ENCODE data around the gene PINK1. TPM values are rescaled to one million over a fixed set of nuclear protein-coding genes. Genes with fewer than 3 reads are reported as not detected.

PINK1 gene
- total RNA-seq, 1 donor from 2014 or later: 37.0 TPM

GRCh38 chr1:20685741-20686140 is 52.5 kb downstream of the PINK1 start:
- no peaks in the 10 kb centered on the region for H3K9me3 Mint-ChIP-seq
- H3K27ac Mint-ChIP-seq: no peak overlapping the region
- H3K4me3 Mint-ChIP-seq: no peak overlapping the region
- H3K36me3 Mint-ChIP-seq: no peaks in the 10 kb centered on the region
- TF ChIP-seq CTCF (conservative IDR thresholded peaks at IDR 0.05): no peak
- no peak for DNase-seq (ENCODE audit: extremely low spot score, unreplicated experiment)
- H3K27me3 Mint-ChIP-seq: no peaks in the 10 kb centered on the region
- no peaks in the 10 kb centered on the region for H3K4me1 Mint-ChIP-seq (ENCODE audit: unreplicated experiment)

GRCh38 chr1:20686883-20687725 is 53.8 kb downstream of the PINK1 start:
- Mint-ChIP-seq H3K4me1 (ENCODE audit: unreplicated experiment) (no peaks in the 10 kb centered on the region), H3K4me3 (no peak overlapping the region), H3K27me3 (no peaks in the 10 kb centered on the region), H3K27ac (no peak overlapping the region), H3K36me3 (no peaks in the 10 kb centered on the region), H3K9me3 (no peaks in the 10 kb centered on the region)
- DNase-seq (ENCODE audit: extremely low spot score, unreplicated experiment): no peak
- no peak for TF ChIP-seq CTCF (conservative IDR thresholded peaks at IDR 0.05)

GRCh38 chr1:20689645-20690056 is 56.4 kb downstream of the PINK1 start:
- Mint-ChIP-seq H3K27ac (no peak overlapping the region), H3K36me3 (no peaks in the 10 kb centered on the region), H3K27me3 (no peaks in the 10 kb centered on the region), H3K9me3 (no peaks in the 10 kb centered on the region), H3K4me1 (ENCODE audit: unreplicated experiment) (no peaks in the 10 kb centered on the region), H3K4me3 (no peak overlapping the region)
- DNase-seq (ENCODE audit: extremely low spot score, unreplicated experiment): no peak
- no peak for TF ChIP-seq CTCF (conservative IDR thresholded peaks at IDR 0.05)

- no peak overlapping the region for H3K27ac Mint-ChIP-seq
- H3K36me3 Mint-ChIP-seq: no peaks in the 10 kb centered on the region
- H3K4me3 Mint-ChIP-seq: no peak overlapping the region
- DNase-seq (ENCODE audit: extremely low spot score, unreplicated experiment): no peak
- no peak for TF ChIP-seq CTCF (conservative IDR thresholded peaks at IDR 0.05)
- peaks cover 2% of the 10 kb centered on the region for H3K4me1 Mint-ChIP-seq (ENCODE audit: unreplicated experiment)
- H3K9me3 Mint-ChIP-seq: no peaks in the 10 kb centered on the region
- H3K27me3 Mint-ChIP-seq: no peaks in the 10 kb centered on the region
Measured at GRCh38 chr1:20691872-20692271, 58.6 kb downstream of the PINK1 start.

- Mint-ChIP-seq H3K4me1 (ENCODE audit: unreplicated experiment) (peaks cover 4% of the 10 kb centered on the region), H3K27ac (no peak overlapping the region), H3K4me3 (no peak overlapping the region), H3K36me3 (no peaks in the 10 kb centered on the region), H3K27me3 (no peaks in the 10 kb centered on the region), H3K9me3 (no peaks in the 10 kb centered on the region)
- no peak for DNase-seq (ENCODE audit: extremely low spot score, unreplicated experiment)
- TF ChIP-seq CTCF (conservative IDR thresholded peaks at IDR 0.05): no peak
Measured at GRCh38 chr1:20693623-20694022, 60.4 kb downstream of the PINK1 start.
